A673 (cell line): ENCODE data around the gene C10orf53.

Experiments used
- CTCF ChIP-seq: fragments of 300-800, 200-600 bp; sonication (generic); conservative IDR thresholded peaks from 2 replicates; pipeline ENCODE4 v1.5.1; 2017; ENCODE audit warnings: low read depth, mild to moderate bottlenecking, antibody characterized with exemption, low read length, moderate library complexity, mixed read lengths
- EZH2 ChIP-seq: fragments of 200-600 bp; sonication (generic); IDR thresholded peaks from 2 replicates; pipeline ENCODE4 v1.6.1; 2017; ENCODE audit warnings: borderline replicate concordance, low read depth, mild to moderate bottlenecking, mixed read lengths, antibody characterized with exemption, low read length; ENCODE audit not compliant: poor library complexity, severe bottlenecking

GRCh38 chr10:49743464-49744075 lies 64.1 kb downstream of the C10orf53 start:
- TF ChIP-seq EZH2: no peak
- TF ChIP-seq CTCF: no peak
